ENCODE results near the gene NLGN1.

Gene NLGN1

GRCh38 chr3:173398111-173398479 is 551 bp downstream of the NLGN1 start:
- Histone ChIP-seq H3K4me3 (ENCODE audit: severe bottlenecking) (no peak overlapping the region), H3K27ac (ENCODE audit: poor library complexity, severe bottlenecking) (no peak overlapping the region), H3K27me3 (ENCODE audit: insufficient read depth, poor library complexity, severe bottlenecking) (peaks cover 70% of the 10 kb centered on the region), H3K4me1 (ENCODE audit: insufficient read depth, poor library complexity, severe bottlenecking) (peaks cover 2% of the 10 kb centered on the region), H3K9me3 (ENCODE audit: severe bottlenecking) (no peaks in the 10 kb centered on the region), H3K36me3 (ENCODE audit: low read depth) (no peaks in the 10 kb centered on the region)
- TF ChIP-seq CTCF (IDR thresholded peaks at IDR 0.05; ENCODE audit: poor library complexity, severe bottlenecking) = no peak
- DNase-seq (ENCODE audit: low spot score) (no peak), ATAC-seq (ENCODE audit: low read depth) (no peak)

DNA sequence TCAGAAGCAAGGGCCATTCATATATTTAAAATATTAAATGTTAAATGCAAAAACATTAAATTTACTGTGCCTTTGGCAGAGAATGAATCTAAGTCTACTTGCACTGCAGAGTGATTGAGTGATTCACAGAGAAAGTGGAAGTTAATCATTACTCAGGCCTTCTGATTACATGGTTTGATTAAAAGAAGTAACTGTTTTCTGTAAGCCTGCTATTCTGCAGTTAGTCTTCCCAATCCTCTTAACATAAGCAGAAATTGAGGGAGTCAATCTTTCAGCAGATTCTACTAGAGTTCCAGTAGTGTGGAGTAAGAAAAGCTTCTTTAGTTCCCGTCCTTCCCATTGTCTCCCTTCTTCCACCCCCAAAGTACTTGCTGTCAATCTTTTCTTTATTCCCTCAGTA is 1.5 kb downstream of the NLGN1 start:
- Histone ChIP-seq H3K27ac (ENCODE audit: poor library complexity, severe bottlenecking) (no peak overlapping the region), H3K36me3 (ENCODE audit: low read depth) (no peaks in the 10 kb centered on the region), H3K27me3 (ENCODE audit: insufficient read depth, poor library complexity, severe bottlenecking) (peaks cover 68% of the 10 kb centered on the region), H3K4me1 (ENCODE audit: insufficient read depth, poor library complexity, severe bottlenecking) (peaks cover 2% of the 10 kb centered on the region), H3K4me3 (ENCODE audit: severe bottlenecking) (no peak overlapping the region), H3K9me3 (ENCODE audit: severe bottlenecking) (no peaks in the 10 kb centered on the region)
- no peak for TF ChIP-seq CTCF (IDR thresholded peaks at IDR 0.05; ENCODE audit: poor library complexity, severe bottlenecking)
- DNase-seq (ENCODE audit: low spot score) (no peak), ATAC-seq (ENCODE audit: low read depth) (no peak)

GRCh38 chr3:173401369-173401768 is 3.8 kb downstream of the NLGN1 start:
- Histone ChIP-seq H3K9me3 (ENCODE audit: severe bottlenecking) (no peaks in the 10 kb centered on the region), H3K36me3 (ENCODE audit: low read depth) (no peaks in the 10 kb centered on the region), H3K27ac (ENCODE audit: poor library complexity, severe bottlenecking) (no peak overlapping the region), H3K4me1 (ENCODE audit: insufficient read depth, poor library complexity, severe bottlenecking) (no peaks in the 10 kb centered on the region), H3K4me3 (ENCODE audit: severe bottlenecking) (no peak overlapping the region), H3K27me3 (ENCODE audit: insufficient read depth, poor library complexity, severe bottlenecking) (peaks cover 49% of the 10 kb centered on the region)
- DNase-seq (ENCODE audit: low spot score) (no peak), ATAC-seq (ENCODE audit: low read depth) (no peak)
- TF ChIP-seq CTCF (IDR thresholded peaks at IDR 0.05; ENCODE audit: poor library complexity, severe bottlenecking) = no peak

DNA sequence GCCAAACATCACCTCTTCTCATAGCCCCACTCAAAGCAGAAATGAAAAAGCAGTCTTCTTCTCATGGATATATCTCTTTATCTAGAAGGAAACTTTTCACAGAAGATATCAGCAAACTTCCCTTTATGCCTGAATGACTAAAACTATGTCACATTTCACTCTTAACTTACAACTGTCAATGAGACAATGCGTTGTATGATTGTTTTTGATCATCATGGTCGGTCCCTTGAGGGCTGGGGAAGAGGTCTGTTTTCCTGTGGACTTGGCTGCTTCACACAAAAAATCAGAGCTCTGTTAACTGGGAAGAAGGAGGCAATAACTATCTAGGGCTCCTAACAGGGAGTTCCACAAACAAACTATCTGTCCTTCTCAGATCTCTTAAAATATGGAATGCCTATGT is 5.1 kb downstream of the NLGN1 start:
- TF ChIP-seq CTCF (IDR thresholded peaks at IDR 0.05; ENCODE audit: poor library complexity, severe bottlenecking) = no peak
- no peaks in the 10 kb centered on the region for H3K36me3 ChIP-seq (ENCODE audit: low read depth)
- DNase-seq (ENCODE audit: low spot score) (no peak), ATAC-seq (ENCODE audit: low read depth) (no peak)
- H3K4me1 ChIP-seq (ENCODE audit: insufficient read depth, poor library complexity, severe bottlenecking) = no peaks in the 10 kb centered on the region
- H3K27me3 ChIP-seq (ENCODE audit: insufficient read depth, poor library complexity, severe bottlenecking) = peaks cover 36% of the 10 kb centered on the region
- H3K27ac ChIP-seq (ENCODE audit: poor library complexity, severe bottlenecking) = no peak overlapping the region
- no peaks in the 10 kb centered on the region for H3K9me3 ChIP-seq (ENCODE audit: severe bottlenecking)
- H3K4me3 ChIP-seq (ENCODE audit: severe bottlenecking) = no peak overlapping the region

- no peak for DNase-seq (ENCODE audit: low spot score)
- TF ChIP-seq CTCF (IDR thresholded peaks at IDR 0.05; ENCODE audit: poor library complexity, severe bottlenecking) = no peak
- H3K4me1 ChIP-seq (ENCODE audit: insufficient read depth, poor library complexity, severe bottlenecking) = no peaks in the 10 kb centered on the region
Measured at GRCh38 chr3:173403376-173403775, 5.8 kb downstream of the NLGN1 start.

More at GRCh38 chr3:173403376-173403775, 5.8 kb downstream of the NLGN1 start:
- no peak overlapping the region for H3K27ac ChIP-seq (ENCODE audit: poor library complexity, severe bottlenecking)
- H3K9me3 ChIP-seq (ENCODE audit: severe bottlenecking) = no peaks in the 10 kb centered on the region
- H3K4me3 ChIP-seq (ENCODE audit: severe bottlenecking) = no peak overlapping the region
- no peaks in the 10 kb centered on the region for H3K36me3 ChIP-seq (ENCODE audit: low read depth)
- peaks cover 29% of the 10 kb centered on the region for H3K27me3 ChIP-seq (ENCODE audit: insufficient read depth, poor library complexity, severe bottlenecking)
- ATAC-seq (ENCODE audit: low read depth) = no peak

Measured in RWPE2 (cell line).